ENCODE data around the gene GLRX5.

DNA sequence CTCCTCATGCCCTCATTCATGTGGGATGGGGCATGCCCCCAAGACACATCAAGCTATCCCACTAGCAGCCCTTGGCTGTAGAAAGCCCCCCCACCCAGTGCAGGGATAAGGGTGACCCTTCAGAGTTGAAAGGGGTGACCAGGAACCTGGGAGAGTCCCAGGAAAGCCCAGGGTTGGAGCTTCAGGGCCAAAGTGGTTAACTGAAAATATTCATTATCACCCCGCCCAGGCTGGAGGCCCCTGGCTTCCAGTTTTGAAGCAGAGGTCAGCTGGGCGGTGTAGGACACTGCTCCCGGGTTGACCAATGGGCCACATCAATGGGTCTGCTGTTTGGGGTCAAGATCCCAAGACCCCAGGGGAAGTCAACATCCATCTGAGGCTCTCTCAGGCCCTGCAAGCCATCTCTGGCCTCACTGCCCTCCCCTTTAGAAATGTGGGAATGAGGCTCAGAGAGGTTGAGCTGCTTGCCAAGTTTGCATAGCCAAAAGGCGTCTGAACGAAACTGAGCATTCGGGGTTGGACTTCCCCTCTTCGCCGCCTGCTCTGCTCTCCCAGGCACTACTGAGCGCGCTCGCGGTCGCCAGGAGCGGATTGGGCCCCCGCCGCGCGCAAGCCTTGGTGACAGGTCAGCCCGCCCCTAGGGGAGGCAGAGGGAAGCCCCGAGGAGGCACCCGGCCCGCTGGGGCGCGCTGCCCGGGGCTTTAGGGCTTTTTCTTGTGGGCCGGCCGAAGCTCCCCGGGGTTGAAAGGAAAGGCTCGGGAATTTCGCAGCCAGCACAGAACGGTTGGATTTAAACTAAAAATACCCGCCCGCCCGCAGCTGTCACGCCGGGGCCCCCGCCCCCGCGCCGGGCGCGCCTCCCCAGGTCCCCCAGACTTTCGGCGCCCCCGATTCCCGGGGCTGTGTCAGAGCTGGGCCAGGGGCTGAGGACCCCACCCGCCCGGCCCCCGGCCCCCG is 19.0 kb upstream of the GLRX5 start:
- TF ChIP-seq, protein P1, sequence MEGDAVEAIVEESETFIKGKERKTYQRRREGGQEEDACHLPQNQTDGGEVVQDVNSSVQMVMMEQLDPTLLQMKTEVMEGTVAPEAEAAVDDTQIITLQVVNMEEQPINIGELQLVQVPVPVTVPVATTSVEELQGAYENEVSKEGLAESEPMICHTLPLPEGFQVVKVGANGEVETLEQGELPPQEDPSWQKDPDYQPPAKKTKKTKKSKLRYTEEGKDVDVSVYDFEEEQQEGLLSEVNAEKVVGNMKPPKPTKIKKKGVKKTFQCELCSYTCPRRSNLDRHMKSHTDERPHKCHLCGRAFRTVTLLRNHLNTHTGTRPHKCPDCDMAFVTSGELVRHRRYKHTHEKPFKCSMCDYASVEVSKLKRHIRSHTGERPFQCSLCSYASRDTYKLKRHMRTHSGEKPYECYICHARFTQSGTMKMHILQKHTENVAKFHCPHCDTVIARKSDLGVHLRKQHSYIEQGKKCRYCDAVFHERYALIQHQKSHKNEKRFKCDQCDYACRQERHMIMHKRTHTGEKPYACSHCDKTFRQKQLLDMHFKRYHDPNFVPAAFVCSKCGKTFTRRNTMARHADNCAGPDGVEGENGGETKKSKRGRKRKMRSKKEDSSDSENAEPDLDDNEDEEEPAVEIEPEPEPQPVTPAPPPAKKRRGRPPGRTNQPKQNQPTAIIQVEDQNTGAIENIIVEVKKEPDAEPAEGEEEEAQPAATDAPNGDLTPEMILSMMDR (conservative IDR thresholded peaks at IDR 0.05) = peak; percentile 37; the same call in 1 of the 2 replicates
- TF ChIP-seq EZH2 (IDR thresholded peaks at IDR 0.05; ENCODE audit: low read depth) = no peak
